COLO829 (cell line): ENCODE measurements around the gene ITPRID1.
A peak's percentile ranks its signal among the peaks of the same experiment; 100 is the strongest.
"Not testable (repeated sequence)": the region's sequence is repeated elsewhere in the genome, so short reads cannot be mapped to it uniquely, and the experiment has no call there.

Experiments used
- DNase-seq: peaks from one replicate; pipeline ENCODE4 v3.0.0; 2012; ENCODE audit warnings: low spot score

ITPRID1 gene

GRCh38 chr7:31513790-31514189 lies at the start of gene ITPRID1:
ITPRID1 (plus strand) TSS chr7:31514090; CDS start chr7:31553025, 38,935 bp downstream.
- no peak for DNase-seq

- no peak for DNase-seq
These were observed 49.3 kb upstream of the ITPRID1 start for GRCh38 chr7:31464601-31465000.

- no peak for DNase-seq
These were observed 48.6 kb upstream of the ITPRID1 start for GRCh38 chr7:31465285-31465684.

GRCh38 chr7:31466036-31466435 lies 47.9 kb upstream of the ITPRID1 start:
- DNase-seq: no peak

GRCh38 chr7:31470883-31471282 lies 43.0 kb upstream of the ITPRID1 start:
- not testable (repeated sequence) for DNase-seq

GRCh38 chr7:31475368-31475767 lies 38.5 kb upstream of the ITPRID1 start:
- DNase-seq: no peak

- no peak for DNase-seq
These were observed 37.7 kb upstream of the ITPRID1 start for GRCh38 chr7:31476073-31476745.

GRCh38 chr7:31476941-31477677 lies 36.8 kb upstream of the ITPRID1 start:
- DNase-seq: no peak

GRCh38 chr7:31478018-31478417 lies 35.9 kb upstream of the ITPRID1 start:
- DNase-seq: no peak

GRCh38 chr7:31478721-31479120 lies 35.2 kb upstream of the ITPRID1 start:
- no peak for DNase-seq

- DNase-seq: no peak
These were observed 26.8 kb upstream of the ITPRID1 start for GRCh38 chr7:31487071-31487470.

- DNase-seq: no peak
These were observed 26.4 kb upstream of the ITPRID1 start for GRCh38 chr7:31487476-31487875.

- peak; percentile 63 for DNase-seq
These were observed 25.2 kb upstream of the ITPRID1 start for GRCh38 chr7:31488562-31489203.

- no peak for DNase-seq
These were observed 23.0 kb upstream of the ITPRID1 start for GRCh38 chr7:31490796-31491314.

GRCh38 chr7:31492086-31492485 lies 21.8 kb upstream of the ITPRID1 start:
- no peak for DNase-seq

- DNase-seq: peak; percentile 28
These were observed 20.1 kb upstream of the ITPRID1 start for GRCh38 chr7:31493714-31494181.

- DNase-seq: no peak
These were observed 19.5 kb upstream of the ITPRID1 start for GRCh38 chr7:31494421-31494820.

GRCh38 chr7:31495653-31496052 lies 18.2 kb upstream of the ITPRID1 start:
- no peak for DNase-seq

- no peak for DNase-seq
These were observed 16.4 kb upstream of the ITPRID1 start for GRCh38 chr7:31497516-31497915.

- DNase-seq: no peak
These were observed 13.2 kb upstream of the ITPRID1 start for GRCh38 chr7:31500656-31501055.

GRCh38 chr7:31508823-31509222 lies 5.1 kb upstream of the ITPRID1 start:
- DNase-seq: no peak

GRCh38 chr7:31512166-31512565 lies 1.7 kb upstream of the ITPRID1 start:
- no peak for DNase-seq
